Measurements from ENCODE around the gene ERAP2. TPM values are rescaled to one million over a fixed set of nuclear protein-coding genes. Genes with fewer than 3 reads are reported as not detected.

Gene ERAP2
- total and polyA plus RNA-seq, 2 of the 13 experiments (the other 11 are each of a cell fraction or from before 2014, with no cell fraction given) = 12.8 to 16.6 TPM

DNA sequence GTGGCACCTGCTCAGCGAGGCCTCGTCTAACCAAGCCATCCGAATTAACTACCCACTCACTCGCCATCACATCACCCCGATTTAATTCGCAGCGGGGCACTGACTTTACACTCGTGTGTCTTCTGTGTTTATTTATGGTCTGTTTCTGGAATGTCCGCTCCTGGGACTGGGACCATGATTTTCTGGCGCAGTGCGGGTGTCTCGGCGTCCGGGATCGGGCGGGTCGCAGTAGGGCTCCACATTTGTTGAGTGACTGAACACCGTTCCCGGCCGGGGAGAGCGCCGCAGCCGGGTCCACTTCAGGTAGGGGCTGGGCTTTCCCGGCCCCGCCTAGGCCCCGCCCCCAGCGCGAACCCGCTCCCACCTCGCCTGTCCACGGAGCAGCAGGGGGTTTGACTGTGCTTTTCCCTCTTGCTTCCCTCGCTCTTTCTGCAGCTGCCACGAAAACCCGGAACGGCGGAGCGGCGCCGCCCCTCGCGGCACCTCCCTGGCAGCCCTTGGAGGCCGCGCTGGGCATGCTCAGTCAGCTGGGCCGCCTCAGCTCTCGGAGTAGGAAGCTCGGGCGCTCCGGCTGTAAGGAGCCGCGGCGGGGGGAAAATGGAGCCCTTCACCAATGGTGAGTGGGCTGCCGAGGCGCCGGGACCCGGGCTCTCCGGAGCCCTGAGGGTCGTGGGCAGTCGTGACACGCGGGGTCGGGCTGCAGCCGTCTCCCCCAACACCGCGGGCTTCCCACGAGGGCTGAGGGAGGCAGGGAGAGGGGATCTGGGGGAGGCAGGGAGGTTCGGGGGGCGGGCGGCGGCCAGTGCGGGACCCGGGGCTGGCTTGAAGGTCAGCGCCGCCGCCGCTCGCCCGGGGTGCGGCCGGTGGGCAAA, 59.5 kb downstream of the ERAP2 start, which contains the start of gene LNPEP (continued):
- TF ChIP-seq ATF7-NPFF (CRISPR knock-in tag; IDR thresholded peaks at IDR 0.05; ENCODE audit: low read depth) = peak; percentile 69
- TF ChIP-seq TBX2 (CRISPR knock-in tag; IDR thresholded peaks at IDR 0.05; ENCODE audit: borderline replicate concordance) = peak; percentile 84
- TF ChIP-seq BCL6 (CRISPR knock-in tag; IDR thresholded peaks at IDR 0.05) = peak; percentile 45; the same call in 1 of the 2 replicates
- no peak; the same call in 1 of the 2 replicates for TF ChIP-seq GZF1 (CRISPR knock-in tag; IDR thresholded peaks at IDR 0.05)
- TF ChIP-seq, protein P1, sequence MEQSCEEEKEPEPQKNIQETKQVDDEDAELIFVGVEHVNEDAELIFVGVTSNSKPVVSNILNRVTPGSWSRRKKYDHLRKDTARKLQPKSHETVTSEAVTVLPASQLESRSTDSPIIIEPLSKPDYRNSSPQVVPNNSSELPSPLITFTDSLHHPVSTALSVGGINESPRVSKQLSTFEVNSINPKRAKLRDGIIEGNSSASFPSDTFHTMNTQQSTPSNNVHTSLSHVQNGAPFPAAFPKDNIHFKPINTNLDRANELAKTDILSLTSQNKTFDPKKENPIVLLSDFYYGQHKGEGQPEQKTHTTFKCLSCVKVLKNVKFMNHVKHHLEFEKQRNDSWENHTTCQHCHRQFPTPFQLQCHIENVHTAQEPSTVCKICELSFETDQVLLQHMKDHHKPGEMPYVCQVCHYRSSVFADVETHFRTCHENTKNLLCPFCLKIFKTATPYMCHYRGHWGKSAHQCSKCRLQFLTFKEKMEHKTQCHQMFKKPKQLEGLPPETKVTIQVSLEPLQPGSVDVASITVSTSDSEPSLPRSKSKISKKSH (CRISPR knock-in tag; IDR thresholded peaks at IDR 0.05; ENCODE audit: borderline replicate concordance) = no peak
- TF ChIP-seq CHD4 (IDR thresholded peaks at IDR 0.05; ENCODE audit: borderline replicate concordance, low read length) = no peak
- peak; percentile 14; the same call in 1 of the 2 replicates for TF ChIP-seq BRD4 (CRISPR knock-in tag; IDR thresholded peaks at IDR 0.05)
- TF ChIP-seq SIX1 (CRISPR knock-in tag; IDR thresholded peaks at IDR 0.05; ENCODE audit: borderline replicate concordance) = no peak
- no peak for TF ChIP-seq ZNF7 (CRISPR knock-in tag; IDR thresholded peaks at IDR 0.05)
- peak; percentile 13; the same call in 1 of the 2 replicates for TF ChIP-seq RAD21 (CRISPR knock-in tag; IDR thresholded peaks at IDR 0.05)
- TF ChIP-seq, protein P2, sequence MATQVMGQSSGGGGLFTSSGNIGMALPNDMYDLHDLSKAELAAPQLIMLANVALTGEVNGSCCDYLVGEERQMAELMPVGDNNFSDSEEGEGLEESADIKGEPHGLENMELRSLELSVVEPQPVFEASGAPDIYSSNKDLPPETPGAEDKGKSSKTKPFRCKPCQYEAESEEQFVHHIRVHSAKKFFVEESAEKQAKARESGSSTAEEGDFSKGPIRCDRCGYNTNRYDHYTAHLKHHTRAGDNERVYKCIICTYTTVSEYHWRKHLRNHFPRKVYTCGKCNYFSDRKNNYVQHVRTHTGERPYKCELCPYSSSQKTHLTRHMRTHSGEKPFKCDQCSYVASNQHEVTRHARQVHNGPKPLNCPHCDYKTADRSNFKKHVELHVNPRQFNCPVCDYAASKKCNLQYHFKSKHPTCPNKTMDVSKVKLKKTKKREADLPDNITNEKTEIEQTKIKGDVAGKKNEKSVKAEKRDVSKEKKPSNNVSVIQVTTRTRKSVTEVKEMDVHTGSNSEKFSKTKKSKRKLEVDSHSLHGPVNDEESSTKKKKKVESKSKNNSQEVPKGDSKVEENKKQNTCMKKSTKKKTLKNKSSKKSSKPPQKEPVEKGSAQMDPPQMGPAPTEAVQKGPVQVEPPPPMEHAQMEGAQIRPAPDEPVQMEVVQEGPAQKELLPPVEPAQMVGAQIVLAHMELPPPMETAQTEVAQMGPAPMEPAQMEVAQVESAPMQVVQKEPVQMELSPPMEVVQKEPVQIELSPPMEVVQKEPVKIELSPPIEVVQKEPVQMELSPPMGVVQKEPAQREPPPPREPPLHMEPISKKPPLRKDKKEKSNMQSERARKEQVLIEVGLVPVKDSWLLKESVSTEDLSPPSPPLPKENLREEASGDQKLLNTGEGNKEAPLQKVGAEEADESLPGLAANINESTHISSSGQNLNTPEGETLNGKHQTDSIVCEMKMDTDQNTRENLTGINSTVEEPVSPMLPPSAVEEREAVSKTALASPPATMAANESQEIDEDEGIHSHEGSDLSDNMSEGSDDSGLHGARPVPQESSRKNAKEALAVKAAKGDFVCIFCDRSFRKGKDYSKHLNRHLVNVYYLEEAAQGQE (IDR thresholded peaks at IDR 0.05; ENCODE audit: borderline replicate concordance in 1 of 2, low read depth in 1 of 2, low read length in 2 of 2) = peak in 1 of 2 experiments; percentile 58; a peak in 2 of 4 replicates
- no peak for TF ChIP-seq SMAD1 (CRISPR knock-in tag; IDR thresholded peaks at IDR 0.05; ENCODE audit: borderline replicate concordance, low read depth)
- TF ChIP-seq, protein P3, sequence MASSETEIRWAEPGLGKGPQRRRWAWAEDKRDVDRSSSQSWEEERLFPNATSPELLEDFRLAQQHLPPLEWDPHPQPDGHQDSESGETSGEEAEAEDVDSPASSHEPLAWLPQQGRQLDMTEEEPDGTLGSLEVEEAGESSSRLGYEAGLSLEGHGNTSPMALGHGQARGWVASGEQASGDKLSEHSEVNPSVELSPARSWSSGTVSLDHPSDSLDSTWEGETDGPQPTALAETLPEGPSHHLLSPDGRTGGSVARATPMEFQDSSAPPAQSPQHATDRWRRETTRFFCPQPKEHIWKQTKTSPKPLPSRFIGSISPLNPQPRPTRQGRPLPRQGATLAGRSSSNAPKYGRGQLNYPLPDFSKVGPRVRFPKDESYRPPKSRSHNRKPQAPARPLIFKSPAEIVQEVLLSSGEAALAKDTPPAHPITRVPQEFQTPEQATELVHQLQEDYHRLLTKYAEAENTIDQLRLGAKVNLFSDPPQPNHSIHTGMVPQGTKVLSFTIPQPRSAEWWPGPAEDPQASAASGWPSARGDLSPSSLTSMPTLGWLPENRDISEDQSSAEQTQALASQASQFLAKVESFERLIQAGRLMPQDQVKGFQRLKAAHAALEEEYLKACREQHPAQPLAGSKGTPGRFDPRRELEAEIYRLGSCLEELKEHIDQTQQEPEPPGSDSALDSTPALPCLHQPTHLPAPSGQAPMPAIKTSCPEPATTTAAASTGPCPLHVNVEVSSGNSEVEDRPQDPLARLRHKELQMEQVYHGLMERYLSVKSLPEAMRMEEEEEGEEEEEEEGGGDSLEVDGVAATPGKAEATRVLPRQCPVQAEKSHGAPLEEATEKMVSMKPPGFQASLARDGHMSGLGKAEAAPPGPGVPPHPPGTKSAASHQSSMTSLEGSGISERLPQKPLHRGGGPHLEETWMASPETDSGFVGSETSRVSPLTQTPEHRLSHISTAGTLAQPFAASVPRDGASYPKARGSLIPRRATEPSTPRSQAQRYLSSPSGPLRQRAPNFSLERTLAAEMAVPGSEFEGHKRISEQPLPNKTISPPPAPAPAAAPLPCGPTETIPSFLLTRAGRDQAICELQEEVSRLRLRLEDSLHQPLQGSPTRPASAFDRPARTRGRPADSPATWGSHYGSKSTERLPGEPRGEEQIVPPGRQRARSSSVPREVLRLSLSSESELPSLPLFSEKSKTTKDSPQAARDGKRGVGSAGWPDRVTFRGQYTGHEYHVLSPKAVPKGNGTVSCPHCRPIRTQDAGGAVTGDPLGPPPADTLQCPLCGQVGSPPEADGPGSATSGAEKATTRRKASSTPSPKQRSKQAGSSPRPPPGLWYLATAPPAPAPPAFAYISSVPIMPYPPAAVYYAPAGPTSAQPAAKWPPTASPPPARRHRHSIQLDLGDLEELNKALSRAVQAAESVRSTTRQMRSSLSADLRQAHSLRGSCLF (CRISPR knock-in tag; IDR thresholded peaks at IDR 0.05; ENCODE audit: borderline replicate concordance) = no peak; the same call in 1 of the 2 replicates
- TF ChIP-seq, protein P4, sequence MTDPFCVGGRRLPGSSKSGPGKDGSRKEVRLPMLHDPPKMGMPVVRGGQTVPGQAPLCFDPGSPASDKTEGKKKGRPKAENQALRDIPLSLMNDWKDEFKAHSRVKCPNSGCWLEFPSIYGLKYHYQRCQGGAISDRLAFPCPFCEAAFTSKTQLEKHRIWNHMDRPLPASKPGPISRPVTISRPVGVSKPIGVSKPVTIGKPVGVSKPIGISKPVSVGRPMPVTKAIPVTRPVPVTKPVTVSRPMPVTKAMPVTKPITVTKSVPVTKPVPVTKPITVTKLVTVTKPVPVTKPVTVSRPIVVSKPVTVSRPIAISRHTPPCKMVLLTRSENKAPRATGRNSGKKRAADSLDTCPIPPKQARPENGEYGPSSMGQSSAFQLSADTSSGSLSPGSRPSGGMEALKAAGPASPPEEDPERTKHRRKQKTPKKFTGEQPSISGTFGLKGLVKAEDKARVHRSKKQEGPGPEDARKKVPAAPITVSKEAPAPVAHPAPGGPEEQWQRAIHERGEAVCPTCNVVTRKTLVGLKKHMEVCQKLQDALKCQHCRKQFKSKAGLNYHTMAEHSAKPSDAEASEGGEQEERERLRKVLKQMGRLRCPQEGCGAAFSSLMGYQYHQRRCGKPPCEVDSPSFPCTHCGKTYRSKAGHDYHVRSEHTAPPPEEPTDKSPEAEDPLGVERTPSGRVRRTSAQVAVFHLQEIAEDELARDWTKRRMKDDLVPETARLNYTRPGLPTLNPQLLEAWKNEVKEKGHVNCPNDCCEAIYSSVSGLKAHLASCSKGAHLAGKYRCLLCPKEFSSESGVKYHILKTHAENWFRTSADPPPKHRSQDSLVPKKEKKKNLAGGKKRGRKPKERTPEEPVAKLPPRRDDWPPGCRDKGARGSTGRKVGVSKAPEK (CRISPR knock-in tag; IDR thresholded peaks at IDR 0.05; ENCODE audit: borderline replicate concordance) = no peak

All from HepG2 (cell line).